Measurements from ENCODE around the gene SULT2B1. TPM values are rescaled to one million over a fixed set of nuclear protein-coding genes. Genes with fewer than 3 reads are reported as not detected.

SULT2B1 gene
- total RNA-seq, 2 experiments from 2014 or later, result not detected

- Mint-ChIP-seq H3K4me3 (no peak within 1 kb of the TSS), H3K27ac (peak within 1 kb of the TSS; percentile 70), H3K27me3 (no peaks in the 10 kb centered on the region), H3K9me3 (no peaks in the 10 kb centered on the region), H3K36me3 (ENCODE audit: low read depth) (no peaks in the 10 kb centered on the region), H3K4me1 (ENCODE audit: low read depth) (peaks cover 19% of the 10 kb centered on the region)
- ATAC-seq (peak; percentile 72), DNase-seq (peak; percentile 91)
- intact Hi-C loops (cut with micrococcal nuclease), result no loop called here
- TF ChIP-seq CTCF (IDR thresholded peaks at IDR 0.05), result no peak
- ChIA-PET CTCF (interaction anchor here (0.9 to 1.0 kb wide), 2 partner anchors 14 to 198 kb away, joined by 3 read pairs; no protein-coding TSS in a partner anchor), POLR2A (interaction anchor here (0.7 to 1.9 kb wide), 2 partner anchors 32 to 104 kb away, joined by 3 to 11 read pairs; no protein-coding TSS in a partner anchor)
Observed at GRCh38 chr19:48511800-48512503, 40.0 kb upstream of the SULT2B1 start, which contains the start of gene LMTK3. LMTK3 (minus strand) TSS chr19:48511835; CDS start chr19:48511576, 259 bp downstream.

GRCh38 chr19:48512504-48513288, 39.3 kb upstream of the SULT2B1 start:
- no peaks in the 10 kb centered on the region for H3K9me3 Mint-ChIP-seq
- CTCF ChIA-PET, result interaction anchor here (0.9 to 1.6 kb wide), 3 partner anchors 14 to 199 kb away, joined by 3 read pairs; partner anchors contain the start of gene KDELR1
- POLR2A ChIA-PET, result interaction anchor here (0.7 to 1.9 kb wide), 2 partner anchors 32 to 104 kb away, joined by 3 to 11 read pairs; no protein-coding TSS in a partner anchor

GRCh38 chr19:48513289-48514122, 38.5 kb upstream of the SULT2B1 start:
- H3K27me3 Mint-ChIP-seq, result no peaks in the 10 kb centered on the region

More at GRCh38 chr19:48512504-48513288, 39.3 kb upstream of the SULT2B1 start:
- H3K27me3 Mint-ChIP-seq, result no peaks in the 10 kb centered on the region
- H3K4me3 Mint-ChIP-seq, result no peak overlapping the region
- no peak overlapping the region for H3K27ac Mint-ChIP-seq
- intact Hi-C loops (cut with micrococcal nuclease), result no loop called here
- TF ChIP-seq CTCF (IDR thresholded peaks at IDR 0.05), result no peak
- ATAC-seq, result no peak
- H3K36me3 Mint-ChIP-seq (ENCODE audit: low read depth), result no peaks in the 10 kb centered on the region
- DNase-seq, result no peak
- peaks cover 19% of the 10 kb centered on the region for H3K4me1 Mint-ChIP-seq (ENCODE audit: low read depth)

GRCh38 chr19:48514123-48514458, 37.9 kb upstream of the SULT2B1 start:
- POLR2A ChIA-PET, result interaction anchor here (1.1 to 1.9 kb wide), 2 partner anchors 102 to 132 kb away, joined by 4 to 11 read pairs; partner anchors contain the start of gene CA11
- ATAC-seq (no peak), DNase-seq (no peak)
- Mint-ChIP-seq H3K4me1 (ENCODE audit: low read depth) (peaks cover 19% of the 10 kb centered on the region), H3K4me3 (no peak overlapping the region), H3K27me3 (no peaks in the 10 kb centered on the region), H3K27ac (peak overlapping the region; percentile 82), H3K36me3 (ENCODE audit: low read depth) (no peaks in the 10 kb centered on the region), H3K9me3 (no peaks in the 10 kb centered on the region)
- intact Hi-C loops (cut with micrococcal nuclease), result no loop called here
- no peak for TF ChIP-seq CTCF (IDR thresholded peaks at IDR 0.05)
- CTCF ChIA-PET, result interaction anchor here (0.9 to 1.6 kb wide), 4 partner anchors 25 to 123 kb away, joined by 3 to 7 read pairs (median 3); partner anchors contain the start of gene KDELR1

More at GRCh38 chr19:48513289-48514122, 38.5 kb upstream of the SULT2B1 start:
- Mint-ChIP-seq H3K4me3 (no peak overlapping the region), H3K36me3 (ENCODE audit: low read depth) (no peaks in the 10 kb centered on the region), H3K9me3 (no peaks in the 10 kb centered on the region), H3K4me1 (ENCODE audit: low read depth) (peaks cover 19% of the 10 kb centered on the region), H3K27ac (peak overlapping the region; percentile 82)
- POLR2A ChIA-PET, result interaction anchor here (0.7 to 1.9 kb wide), 3 partner anchors 103 to 151 kb away, joined by 3 to 11 read pairs (median 4); partner anchors contain the start of gene CA11
- peak; percentile 71 for ATAC-seq
- no peak for TF ChIP-seq CTCF (IDR thresholded peaks at IDR 0.05)
- intact Hi-C loops (cut with micrococcal nuclease), result no loop called here
- CTCF ChIA-PET, result interaction anchor here (0.9 to 1.6 kb wide), 4 partner anchors 24 to 122 kb away, joined by 3 to 7 read pairs (median 3); partner anchors contain the start of gene KDELR1
- peak; percentile 88 for DNase-seq

Measured in activated CD8-positive, alpha-beta T cell treated with anti-CD3 and anti-CD28 coated beads for 36 hours (primary cell).